Left ventricle myocardium superior (tissue), 1 donor: ENCODE results near the gene MRPS31. TPM values are rescaled to one million over a fixed set of nuclear protein-coding genes. Genes with fewer than 3 reads are reported as not detected.
A peak's percentile ranks its signal among the peaks of the same experiment; 100 is the strongest.

Experiments
- ATAC-seq: fragments of 200-7000 bp; cut with Tn5 transposase; one replicate; pipeline ENCODE4 v1.9.1; 2020; ENCODE audit warnings: mild to moderate bottlenecking, moderate library complexity
- DNase-seq: peaks from one replicate; pipeline ENCODE4 v3.0.0-alpha.2; 2020
- intact Hi-C: fragments of 100-400 bp; cut with micrococcal nuclease; formaldehyde crosslinking; loops from one replicate; pipeline ENCODE4 v1.11.0; 2022
- long read RNA-seq: library from polyadenylated mRNA; unstranded; transcript quantifications from one replicate; pipeline ENCODE4 v2.0.0, GENCODE V29; 2021
- total RNA-seq: library from RNA; stranded (reverse); fragmentation: NEBNext Ultra II Directional; extraction: Animal tissue kit (Norgen Biotek cat#: 25700); gene quantifications from one replicate; pipeline ENCODE4 v1.2.1, GENCODE V29; 2021
- donor health status: DM: no; HTN: yes; CAD: no; lungs with severe emphysema.

The MRPS31 gene
- total RNA-seq: 33.7 TPM
- long read RNA-seq, transcript MRPS31-201 (7 exons, 1,462 nt): major isoform, 61 of 74 reads
- long read RNA-seq, partial matches to known transcripts: 10 of 74 reads
- long read RNA-seq, other reads (novel, unspliced or antisense): 3 of 74 reads

GRCh38 chr13:40770934-40771618, at the start of gene MRPS31:
Gene MRPS31, minus strand, starts transcription at chr13:40771190. Its CDS starts 54 bp downstream, at chr13:40771136.
- intact Hi-C loops: no loop called here
- ATAC-seq: peak; percentile 99

DNA sequence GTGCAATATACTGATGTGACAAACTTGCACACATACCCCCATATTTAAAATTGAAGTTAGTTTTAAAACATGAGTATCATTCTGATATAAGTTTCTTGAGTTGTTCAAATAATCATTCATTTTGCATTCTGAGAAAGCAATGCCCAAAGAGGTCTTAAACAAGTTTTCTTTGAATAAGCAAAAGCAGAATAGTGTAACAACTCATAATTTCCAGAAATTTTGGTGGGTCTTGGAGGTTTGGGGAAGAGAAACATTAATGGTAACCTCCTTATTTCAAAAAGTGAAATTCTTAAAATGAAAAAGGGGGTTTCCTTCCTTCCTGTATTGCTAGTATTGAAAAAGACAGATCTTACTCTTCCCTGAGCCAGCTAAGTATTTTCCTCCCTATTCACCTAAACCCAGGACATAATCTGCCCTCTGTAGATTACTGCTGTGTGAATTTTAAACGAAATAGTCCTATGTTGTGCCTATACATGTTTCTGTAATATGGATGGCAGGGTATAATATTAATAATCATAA, 48.9 kb upstream of the MRPS31 start:
- no peak for DNase-seq
- intact Hi-C loops: no loop called here
- ATAC-seq: no peak

More at GRCh38 chr13:40770934-40771618, at the start of gene MRPS31:
- DNase-seq: peak; percentile 96

GRCh38 chr13:40818926-40819325, 47.9 kb upstream of the MRPS31 start:
- DNase-seq (no peak), ATAC-seq (no peak)
- intact Hi-C loops: no loop called here

DNA sequence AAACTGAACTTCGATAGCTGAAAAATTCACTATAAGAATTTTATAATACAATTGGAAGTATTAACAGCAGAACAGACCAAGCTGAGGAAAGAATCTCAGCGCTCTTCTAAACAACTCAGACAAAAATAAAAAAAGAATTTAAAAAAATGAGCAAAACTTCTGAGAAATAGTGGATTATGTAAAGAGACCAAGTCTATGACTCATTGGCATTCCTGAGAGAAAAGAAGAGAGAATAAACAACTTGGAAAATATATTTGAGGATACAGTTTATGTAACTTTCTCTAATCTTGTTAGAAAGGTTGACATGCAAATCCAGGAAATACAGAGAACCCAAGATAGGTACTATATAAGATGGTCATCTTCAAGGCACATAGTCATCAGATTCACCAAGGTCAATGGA, 43.8 kb upstream of the MRPS31 start:
- ATAC-seq (no peak), DNase-seq (no peak)
- intact Hi-C loops: no loop called here

DNA sequence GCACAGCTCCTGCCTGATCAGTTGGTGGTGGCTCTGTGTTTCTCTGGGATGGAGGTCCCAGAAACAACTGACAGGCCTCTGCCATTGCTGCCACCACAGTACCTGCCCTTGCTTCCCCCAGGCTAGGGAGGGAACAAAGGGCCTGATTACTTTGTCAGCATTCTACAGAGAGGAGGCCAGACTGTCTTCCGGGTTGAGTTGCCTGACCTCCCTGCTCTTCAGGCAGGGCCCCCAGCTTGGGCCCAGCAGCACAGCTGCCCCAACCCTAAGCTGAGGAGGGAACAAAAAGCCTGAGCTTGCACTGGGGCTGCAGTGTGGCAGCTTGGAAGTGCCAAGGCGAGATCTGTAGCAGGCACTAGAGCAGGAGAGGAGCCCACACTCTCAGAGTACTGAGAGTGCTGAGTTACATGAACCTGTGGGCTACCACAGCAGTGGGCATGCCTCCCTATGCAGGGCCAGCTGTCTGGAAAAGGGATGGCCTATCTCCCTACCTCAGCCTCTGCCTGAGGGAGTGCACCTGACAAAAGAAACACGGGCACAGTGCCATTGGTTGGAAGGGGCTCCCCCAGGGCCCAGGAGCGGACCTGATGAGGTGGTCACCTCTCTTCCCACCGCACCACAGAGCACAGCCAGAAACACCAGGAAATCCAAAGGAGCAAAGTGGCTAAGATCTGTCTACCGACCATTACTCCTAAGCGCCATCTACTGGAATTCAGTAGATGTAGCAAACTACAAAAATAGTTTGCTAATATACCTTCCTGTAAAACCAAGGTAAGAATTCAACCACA, 42.9 kb upstream of the MRPS31 start:
- intact Hi-C loops: no loop called here
- no peak for ATAC-seq
- DNase-seq: no peak

DNA sequence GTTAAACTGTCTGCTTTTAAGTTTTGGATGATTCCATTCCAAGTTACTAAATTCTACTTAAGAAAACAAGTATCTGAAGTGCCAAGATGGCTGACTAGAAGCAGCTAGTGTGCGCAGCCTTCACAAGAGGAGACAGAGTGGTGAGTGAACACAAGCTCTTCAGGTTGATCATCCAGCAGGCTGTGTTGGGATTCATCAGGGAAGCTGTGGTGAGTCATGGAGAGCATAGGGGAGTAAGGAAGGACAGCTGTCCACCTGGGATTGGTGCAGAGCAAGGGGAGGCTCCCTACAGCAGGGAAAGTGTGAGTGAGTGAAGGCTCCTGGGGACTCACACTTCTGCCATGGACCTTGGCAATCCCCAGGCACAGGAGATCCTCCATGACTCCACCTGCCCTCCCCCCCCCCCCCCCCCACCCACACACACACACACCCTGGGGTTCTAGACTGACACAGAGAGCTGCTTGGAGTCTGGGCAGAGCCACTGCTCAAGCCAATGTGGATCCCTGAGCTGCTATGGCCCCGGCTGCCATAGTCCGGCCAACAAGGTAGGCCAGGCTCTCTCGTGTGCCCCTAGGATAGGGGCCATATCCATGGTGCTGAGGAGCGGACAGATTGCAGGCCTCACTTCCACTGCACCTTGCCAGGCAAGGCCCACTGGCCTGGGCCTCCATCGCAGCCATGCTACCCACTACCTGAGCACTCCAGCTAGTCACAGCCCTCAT, 41.9 kb upstream of the MRPS31 start:
- ATAC-seq: no peak
- intact Hi-C loops: no loop called here

GRCh38 chr13:40812102-40812501, 41.1 kb upstream of the MRPS31 start:
- intact Hi-C loops: no loop called here
- no peak for DNase-seq
- ATAC-seq: no peak

More for the DNA sequence above, 41.9 kb upstream of the MRPS31 start:
- no peak for DNase-seq

DNA sequence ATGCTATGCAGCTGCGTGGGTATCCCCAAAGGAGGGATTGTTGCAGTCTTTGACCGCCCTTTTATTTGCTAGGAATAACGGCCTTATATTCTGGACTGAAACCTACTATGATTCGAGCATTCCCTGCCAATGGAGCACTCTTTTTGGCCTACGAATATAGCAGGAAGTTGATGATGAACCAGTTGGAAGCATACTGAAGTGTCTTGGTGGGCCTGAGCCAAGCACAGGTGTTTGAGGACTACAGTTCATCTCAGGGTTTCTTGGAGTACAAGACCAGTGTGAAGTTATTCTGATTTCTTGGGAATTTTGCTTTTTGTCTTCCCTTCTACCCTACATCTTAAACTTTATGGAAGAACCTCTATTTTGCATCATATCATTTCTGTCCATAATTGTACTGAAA, 38.5 kb upstream of the MRPS31 start:
- intact Hi-C loops: no loop called here
- DNase-seq (no peak), ATAC-seq (no peak)

DNA sequence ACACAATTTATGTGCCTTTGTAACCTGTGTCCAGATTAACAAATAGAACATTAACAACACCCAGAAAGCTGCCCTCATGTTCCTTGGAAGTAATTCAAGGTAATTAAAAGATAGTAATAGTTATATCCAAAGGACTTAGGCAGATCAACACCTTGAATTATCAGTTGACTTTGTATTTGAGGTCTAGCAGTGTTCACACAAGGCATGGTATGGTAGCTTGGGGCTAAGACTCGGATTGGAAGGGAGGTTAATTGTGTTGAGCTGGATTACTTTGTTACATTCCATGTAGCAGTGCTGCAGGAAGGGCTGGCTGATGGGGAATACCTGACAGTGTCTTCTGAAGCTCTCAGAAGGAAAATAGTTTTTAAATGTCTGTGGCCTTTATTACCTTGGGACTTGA, 35.3 kb upstream of the MRPS31 start:
- DNase-seq (no peak), ATAC-seq (no peak)
- intact Hi-C loops: no loop called here

GRCh38 chr13:40803316-40803715, 32.3 kb upstream of the MRPS31 start:
- DNase-seq (no peak), ATAC-seq (no peak)
- intact Hi-C loops: no loop called here

DNA sequence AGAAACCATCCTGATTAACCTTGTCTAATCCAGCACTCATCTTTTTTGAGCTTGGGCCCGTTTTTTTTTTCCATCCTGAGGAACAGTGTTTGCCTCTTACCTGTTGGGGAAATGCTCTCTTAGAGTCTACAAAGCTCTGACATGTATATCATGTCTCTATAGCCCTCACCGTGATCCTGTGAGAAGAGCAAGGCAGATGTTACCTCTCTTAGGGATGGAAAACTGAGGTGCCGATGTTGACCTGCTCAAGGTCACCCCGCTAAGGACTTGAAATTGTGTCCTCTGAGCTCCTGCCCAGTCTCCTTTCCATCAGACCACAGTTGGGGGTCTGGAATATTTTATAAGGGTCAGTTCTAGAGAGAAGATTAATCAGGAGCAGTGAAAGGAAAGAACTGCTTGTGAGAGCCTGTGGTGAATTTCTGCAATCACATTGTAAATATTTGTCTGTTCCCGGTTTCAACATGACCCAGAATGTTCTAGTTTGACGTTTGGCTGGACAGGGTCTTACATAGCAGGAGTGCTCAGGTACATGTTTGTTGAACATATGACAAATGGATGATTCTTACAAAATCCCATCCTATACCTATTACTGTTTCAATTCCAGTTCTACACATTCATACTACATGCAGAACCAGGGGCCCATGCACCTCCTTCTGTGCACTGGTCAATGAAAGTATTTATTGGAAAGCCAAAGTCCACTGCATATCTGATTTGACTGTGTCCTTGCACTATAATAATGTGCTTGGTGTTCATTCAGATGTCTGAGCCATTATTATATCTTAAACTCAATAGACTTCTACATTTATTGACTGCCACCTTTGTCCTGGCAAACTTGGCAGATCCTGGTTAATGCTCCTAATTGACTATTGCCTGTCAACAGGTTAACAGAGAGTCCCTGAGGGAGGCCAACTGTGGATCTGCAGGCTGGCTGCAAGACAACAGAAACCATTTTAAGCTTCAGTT, 30.5 kb upstream of the MRPS31 start:
- no peak for DNase-seq
- no peak for ATAC-seq
- intact Hi-C loops: no loop called here

DNA sequence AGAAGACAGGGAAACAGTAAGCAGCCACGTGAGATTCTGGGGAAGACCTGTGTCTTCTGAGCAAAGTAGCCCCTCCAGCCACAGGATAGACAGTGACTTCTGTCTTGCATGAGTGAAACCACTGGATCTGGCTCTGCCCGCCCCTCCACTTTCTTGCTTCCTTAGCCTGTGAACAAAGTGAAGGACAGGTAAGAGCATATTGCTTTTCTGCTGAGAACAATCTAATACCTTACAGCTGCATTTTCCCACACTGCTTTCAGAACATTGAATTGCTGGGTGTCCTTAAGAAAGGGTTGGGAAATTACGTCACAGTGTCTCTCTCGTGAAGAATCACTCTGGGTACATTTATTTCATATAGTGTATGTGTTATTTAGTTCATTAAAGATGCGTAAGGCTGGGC, 29.6 kb upstream of the MRPS31 start:
- DNase-seq (no peak), ATAC-seq (no peak)
- intact Hi-C loops: no loop called here

DNA sequence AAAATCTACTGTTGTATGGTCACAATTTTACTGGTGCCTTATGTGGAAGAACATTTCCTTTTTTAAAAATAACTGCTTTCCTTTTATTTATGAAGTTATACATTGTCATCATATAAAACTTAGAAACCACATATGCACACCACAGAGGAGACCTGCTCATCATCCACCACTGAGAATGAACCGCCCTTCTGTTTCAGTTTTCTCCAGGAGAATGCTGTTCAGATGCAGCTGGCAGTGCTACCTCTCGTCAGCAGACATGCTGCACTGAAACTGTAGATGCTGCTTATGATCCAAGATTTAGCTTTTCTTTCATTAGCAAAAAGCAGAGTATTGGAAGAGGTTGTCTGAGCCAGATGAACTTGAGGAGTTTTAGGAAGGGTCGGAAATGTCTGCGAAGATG, 28.5 kb upstream of the MRPS31 start:
- DNase-seq: no peak
- intact Hi-C loops: no loop called here
- no peak for ATAC-seq

- intact Hi-C loops: no loop called here
- no peak for DNase-seq
- no peak for ATAC-seq
Measured at GRCh38 chr13:40798380-40798779, 27.4 kb upstream of the MRPS31 start.

- intact Hi-C loops: no loop called here
- ATAC-seq: no peak
Measured at GRCh38 chr13:40796649-40797048, 25.7 kb upstream of the MRPS31 start.

DNA sequence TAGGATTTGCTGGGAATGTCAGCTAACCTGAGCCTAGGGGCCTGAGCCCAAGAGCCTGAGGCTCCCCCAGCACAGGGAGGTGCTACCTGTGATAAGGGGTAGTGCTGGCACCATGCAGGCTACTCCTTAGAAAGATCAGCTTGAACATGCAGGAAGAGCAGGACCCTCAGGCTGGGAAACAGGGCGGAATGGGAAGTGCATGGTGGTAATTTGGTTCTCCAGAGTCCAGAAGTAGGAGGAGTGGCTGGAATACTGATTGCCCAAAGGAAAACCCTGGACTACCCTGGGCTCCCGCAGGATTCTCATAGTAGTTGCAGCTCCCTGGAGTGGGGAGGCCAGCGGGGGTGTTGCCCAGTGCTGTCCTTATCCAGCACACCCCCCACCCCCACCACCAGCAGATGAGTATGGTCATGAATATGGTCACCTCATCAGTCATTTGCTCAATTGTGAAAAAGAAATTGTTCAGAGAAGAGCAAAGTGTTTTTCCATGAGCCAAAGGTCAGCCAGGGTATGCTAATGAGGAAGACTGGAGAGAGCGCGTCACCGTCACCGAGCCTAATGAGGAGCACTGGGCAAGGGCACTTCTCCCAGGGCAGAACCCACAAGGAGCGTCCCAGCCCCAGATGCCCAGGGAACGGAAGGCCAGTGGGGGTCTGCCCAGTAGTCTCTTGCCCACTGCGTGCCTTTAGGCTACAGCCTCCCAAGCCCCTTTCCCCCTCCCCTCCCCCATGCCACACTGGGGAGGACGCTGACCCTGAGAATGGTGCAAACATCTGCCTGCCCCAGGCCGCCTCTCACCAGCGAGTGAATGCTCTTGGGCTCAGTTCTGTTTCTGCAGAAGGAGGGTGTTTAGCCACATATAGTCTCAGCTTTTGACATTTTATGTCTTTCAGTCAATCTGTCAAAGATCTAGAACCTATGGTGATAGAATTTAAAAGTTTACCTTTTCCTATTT, 23.7 kb upstream of the MRPS31 start:
- DNase-seq (no peak), ATAC-seq (no peak)
- intact Hi-C loops: no loop called here

More at GRCh38 chr13:40796649-40797048, 25.7 kb upstream of the MRPS31 start:
- no peak for DNase-seq

- no peak for ATAC-seq
- intact Hi-C loops: no loop called here
- no peak for DNase-seq
Measured at GRCh38 chr13:40793339-40793738, 22.3 kb upstream of the MRPS31 start.
